ENCODE data around the gene PUS1.

PUS1 gene

DNA sequence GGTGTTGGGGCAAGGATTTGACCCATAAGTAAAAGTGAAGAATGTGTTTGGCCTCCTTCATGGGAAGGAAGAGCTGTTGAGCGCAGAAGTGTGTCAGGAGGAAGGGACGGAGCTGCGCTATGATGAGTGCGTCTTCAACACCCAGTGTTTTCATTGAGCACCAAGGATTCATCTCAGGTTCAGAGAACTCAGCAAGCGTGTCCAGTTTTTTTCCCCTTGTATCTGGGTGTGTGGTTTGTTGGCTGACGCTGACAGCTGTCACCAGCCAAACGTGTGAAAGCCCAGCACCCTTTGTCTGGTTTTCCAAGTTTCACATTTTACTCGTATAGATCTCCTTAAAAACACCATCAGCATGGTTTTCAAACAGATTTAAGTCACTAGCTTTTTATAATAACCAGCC lies 33.0 kb downstream of the PUS1 start:
- no peak for TF ChIP-seq CTCF (conservative IDR thresholded peaks at IDR 0.05; ENCODE audit: low read depth, low read length)
- no peak overlapping the region for H3K4me3 ChIP-seq (ENCODE audit: low read length)
- DNase-seq (ENCODE audit: low read depth), result no peak

DNA sequence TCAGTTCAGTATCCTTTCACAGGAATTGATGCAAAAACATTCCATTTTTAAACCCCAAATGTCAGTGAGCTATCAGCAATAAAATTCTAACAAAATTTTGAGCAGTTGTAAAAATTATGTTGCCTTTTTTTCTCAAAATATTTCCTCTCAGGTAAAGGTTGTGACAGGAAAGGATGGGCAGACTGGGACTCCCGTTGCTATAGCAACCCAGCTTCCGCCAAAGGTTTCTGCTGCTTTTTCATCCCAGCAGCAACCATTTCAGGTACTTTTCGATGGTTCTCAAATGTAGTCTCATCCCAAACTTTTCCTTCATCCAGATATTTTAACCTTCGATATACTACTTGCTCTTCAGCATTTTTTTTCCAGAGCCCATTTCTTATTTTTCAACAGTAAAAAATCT lies 34.3 kb downstream of the PUS1 start:
- no peak for TF ChIP-seq CTCF (conservative IDR thresholded peaks at IDR 0.05; ENCODE audit: low read depth, low read length)
- H3K4me3 ChIP-seq (ENCODE audit: low read length), result no peak overlapping the region
- DNase-seq (ENCODE audit: low read depth), result no peak

GRCh38 chr12:131965073-131965472 lies 36.0 kb downstream of the PUS1 start:
- TF ChIP-seq CTCF (conservative IDR thresholded peaks at IDR 0.05; ENCODE audit: low read depth, low read length), result no peak
- no peak for DNase-seq (ENCODE audit: low read depth)
- H3K4me3 ChIP-seq (ENCODE audit: low read length), result no peak overlapping the region

- no peak overlapping the region for H3K4me3 ChIP-seq (ENCODE audit: low read length)
- no peak for TF ChIP-seq CTCF (conservative IDR thresholded peaks at IDR 0.05; ENCODE audit: low read depth, low read length)
- DNase-seq (ENCODE audit: low read depth), result no peak
These were observed 42.1 kb downstream of the PUS1 start for GRCh38 chr12:131971226-131971625.

- TF ChIP-seq CTCF (conservative IDR thresholded peaks at IDR 0.05; ENCODE audit: low read depth, low read length), result no peak
- H3K4me3 ChIP-seq (ENCODE audit: low read length), result no peak overlapping the region
- DNase-seq (ENCODE audit: low read depth), result no peak
These were observed 46.2 kb downstream of the PUS1 start for GRCh38 chr12:131975228-131975627.

DNA sequence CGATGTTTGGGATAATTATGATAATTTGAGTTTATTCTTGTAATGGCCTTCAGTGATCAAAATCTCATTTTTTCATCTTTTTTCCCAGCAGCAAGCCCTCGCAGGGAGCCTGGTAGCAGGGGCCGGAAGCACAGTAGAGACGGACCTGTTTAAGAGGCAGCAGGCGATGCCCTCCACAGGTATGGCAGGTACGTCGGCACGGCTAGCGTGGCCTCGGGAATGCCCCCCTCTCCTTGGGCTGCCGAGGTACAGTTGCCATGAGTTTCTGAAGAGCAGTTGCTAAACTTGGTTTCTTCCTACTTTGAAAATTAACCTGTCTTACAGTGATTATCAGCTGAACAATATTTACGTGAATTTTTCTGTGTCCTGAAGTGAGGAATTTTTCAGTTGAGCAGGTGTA lies 50.5 kb downstream of the PUS1 start:
- H3K4me3 ChIP-seq (ENCODE audit: low read length), result no peak overlapping the region
- TF ChIP-seq CTCF (conservative IDR thresholded peaks at IDR 0.05; ENCODE audit: low read depth, low read length), result no peak
- no peak for DNase-seq (ENCODE audit: low read depth)

DNA sequence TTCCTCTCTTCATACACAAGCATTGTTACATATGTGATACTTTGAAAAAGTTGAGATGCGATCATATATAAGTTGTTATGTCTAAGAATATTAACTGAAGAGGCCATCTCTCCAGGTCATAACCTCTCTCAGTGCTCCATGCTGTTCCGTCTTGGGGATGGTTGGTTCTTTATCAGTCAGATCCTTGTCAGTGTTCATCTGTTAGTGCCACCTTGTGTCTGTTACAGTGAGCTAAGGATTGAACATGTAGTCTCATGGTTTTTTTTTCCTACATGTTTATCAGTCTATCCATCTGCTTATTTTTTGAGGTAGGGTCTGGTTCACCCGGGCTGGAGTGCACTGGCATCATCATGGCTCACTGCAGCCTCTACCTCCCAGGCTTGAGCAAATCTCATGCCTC lies 51.2 kb downstream of the PUS1 start:
- no peak overlapping the region for H3K4me3 ChIP-seq (ENCODE audit: low read length)
- TF ChIP-seq CTCF (conservative IDR thresholded peaks at IDR 0.05; ENCODE audit: low read depth, low read length), result peak; percentile 2
- no peak for DNase-seq (ENCODE audit: low read depth)

Data from retinal pigment epithelial cell (primary cell).